Measurements from ENCODE around the gene UBQLN4.

The UBQLN4 gene

GRCh38 chr1:156053768-156054499 lies at the start of gene UBQLN4:
UBQLN4 (minus strand) TSS chr1:156053798; CDS start chr1:156053701, 97 bp downstream.
- DNase-seq = peak; percentile 56 to 76

GRCh38 chr1:156102633-156103511 lies 49.3 kb upstream of the UBQLN4 start:
- DNase-seq = peak; percentile 54 to 69

GRCh38 chr1:156101880-156102279 lies 48.3 kb upstream of the UBQLN4 start:
- DNase-seq = no peak

GRCh38 chr1:156100205-156100995 lies 46.8 kb upstream of the UBQLN4 start:
- no peak for DNase-seq

- no peak for DNase-seq
These were observed 45.7 kb upstream of the UBQLN4 start for GRCh38 chr1:156099282-156099681.

- DNase-seq = no peak
These were observed 45.2 kb upstream of the UBQLN4 start for GRCh38 chr1:156098784-156099183.

- DNase-seq = no peak
These were observed 44.0 kb upstream of the UBQLN4 start for GRCh38 chr1:156097499-156098178.

- peak; percentile 72 to 79 for DNase-seq
These were observed 43.2 kb upstream of the UBQLN4 start for GRCh38 chr1:156096640-156097391.

GRCh38 chr1:156095906-156096508 lies 42.4 kb upstream of the UBQLN4 start:
- no peak for DNase-seq

- DNase-seq = no peak
These were observed 38.0 kb upstream of the UBQLN4 start for GRCh38 chr1:156091610-156092009.

GRCh38 chr1:156090840-156091188 lies 37.2 kb upstream of the UBQLN4 start:
- peak; percentile 58 to 71 for DNase-seq

GRCh38 chr1:156090138-156090839 lies 36.7 kb upstream of the UBQLN4 start:
- peak; percentile 38 to 46 for DNase-seq

GRCh38 chr1:156089704-156090103 lies 36.1 kb upstream of the UBQLN4 start:
- no peak for DNase-seq

GRCh38 chr1:156086256-156086662 lies 32.7 kb upstream of the UBQLN4 start:
- DNase-seq = no peak

- no peak for DNase-seq
These were observed 30.5 kb upstream of the UBQLN4 start for GRCh38 chr1:156083800-156084790.

- peak; percentile 70 to 78 for DNase-seq
These were observed 28.9 kb upstream of the UBQLN4 start, which contains the start of gene MEX3A for GRCh38 chr1:156082309-156083091. MEX3A (minus strand) TSS chr1:156082465; CDS start chr1:156081998, 467 bp downstream.

GRCh38 chr1:156081917-156082308 lies 28.3 kb upstream of the UBQLN4 start:
- no peak for DNase-seq

- DNase-seq = no peak
These were observed 27.8 kb upstream of the UBQLN4 start for GRCh38 chr1:156081180-156081916.
